ENCODE measurements around the gene ALPG. TPM values are rescaled to one million over a fixed set of nuclear protein-coding genes. Genes with fewer than 3 reads are reported as not detected.

ALPG gene
- total and polyA plus RNA-seq, 2 donors (not counting 3 experiments of a cell fraction or from before 2014, with no cell fraction given), result not detected

DNA sequence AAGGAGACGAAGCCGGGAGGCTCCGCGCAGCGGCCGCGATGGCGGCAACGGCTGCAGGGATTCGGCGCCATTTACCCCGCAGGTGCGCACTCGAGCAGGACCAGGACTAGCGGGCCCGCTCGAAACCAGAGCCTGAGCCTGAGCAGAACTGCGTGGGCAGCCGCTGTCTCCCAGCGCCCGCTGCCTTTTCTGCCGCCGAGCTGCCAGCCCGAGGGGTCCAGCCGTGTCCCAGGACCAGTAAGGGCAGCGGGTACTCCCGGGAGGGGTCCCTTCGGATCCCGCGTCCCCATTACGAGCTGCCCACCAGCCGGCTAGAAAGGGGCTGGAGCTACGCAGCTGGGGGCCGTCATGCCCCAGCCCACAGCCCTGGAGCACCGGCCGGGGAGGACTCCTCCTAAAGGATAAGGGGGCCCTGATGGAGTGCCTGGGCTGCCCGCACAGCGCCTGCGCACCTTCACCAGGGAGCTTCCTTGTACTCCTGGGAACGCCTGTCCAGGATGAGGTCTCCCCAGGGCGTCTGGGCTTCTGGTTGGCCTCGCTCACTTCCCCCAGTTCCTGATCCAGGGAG is 18.2 kb upstream of the ALPG start:
- TF ChIP-seq POLR2A (IDR thresholded peaks at IDR 0.05; ENCODE audit: low read depth, low read length) (no peak), POLR2AphosphoS5 (IDR thresholded peaks at IDR 0.05; ENCODE audit: insufficient read depth, low read depth, low read length) (no peak), FOS (IDR thresholded peaks at IDR 0.05; ENCODE audit: borderline replicate concordance, insufficient read depth, low read length) (no peak), MYC (IDR thresholded peaks at IDR 0.05; ENCODE audit: low read depth, low read length) (no peak), JUN (IDR thresholded peaks at IDR 0.05; ENCODE audit: borderline replicate concordance, insufficient read depth, insufficient read length, low read depth) (no peak), GATA2 (IDR thresholded peaks at IDR 0.05; ENCODE audit: insufficient read depth, insufficient read length, low read depth, low read length) (no peak), EZH2 (IDR thresholded peaks at IDR 0.05; ENCODE audit: borderline replicate concordance, low read depth, low read length, severe bottlenecking) (no peak)
- TF ChIP-seq, protein P1, sequence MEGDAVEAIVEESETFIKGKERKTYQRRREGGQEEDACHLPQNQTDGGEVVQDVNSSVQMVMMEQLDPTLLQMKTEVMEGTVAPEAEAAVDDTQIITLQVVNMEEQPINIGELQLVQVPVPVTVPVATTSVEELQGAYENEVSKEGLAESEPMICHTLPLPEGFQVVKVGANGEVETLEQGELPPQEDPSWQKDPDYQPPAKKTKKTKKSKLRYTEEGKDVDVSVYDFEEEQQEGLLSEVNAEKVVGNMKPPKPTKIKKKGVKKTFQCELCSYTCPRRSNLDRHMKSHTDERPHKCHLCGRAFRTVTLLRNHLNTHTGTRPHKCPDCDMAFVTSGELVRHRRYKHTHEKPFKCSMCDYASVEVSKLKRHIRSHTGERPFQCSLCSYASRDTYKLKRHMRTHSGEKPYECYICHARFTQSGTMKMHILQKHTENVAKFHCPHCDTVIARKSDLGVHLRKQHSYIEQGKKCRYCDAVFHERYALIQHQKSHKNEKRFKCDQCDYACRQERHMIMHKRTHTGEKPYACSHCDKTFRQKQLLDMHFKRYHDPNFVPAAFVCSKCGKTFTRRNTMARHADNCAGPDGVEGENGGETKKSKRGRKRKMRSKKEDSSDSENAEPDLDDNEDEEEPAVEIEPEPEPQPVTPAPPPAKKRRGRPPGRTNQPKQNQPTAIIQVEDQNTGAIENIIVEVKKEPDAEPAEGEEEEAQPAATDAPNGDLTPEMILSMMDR (IDR thresholded peaks at IDR 0.05; ENCODE audit: extremely low read depth in 1 of 2, insufficient read depth in 1 of 2, low read depth in 1 of 2, low read length in 2 of 2), result no peak
- TF ChIP-seq, protein P2, sequence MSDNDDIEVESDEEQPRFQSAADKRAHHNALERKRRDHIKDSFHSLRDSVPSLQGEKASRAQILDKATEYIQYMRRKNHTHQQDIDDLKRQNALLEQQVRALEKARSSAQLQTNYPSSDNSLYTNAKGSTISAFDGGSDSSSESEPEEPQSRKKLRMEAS (IDR thresholded peaks at IDR 0.05; ENCODE audit: insufficient read depth, insufficient read length), result no peak
- no peak for DNase-seq (ENCODE audit: low read depth, low spot score)
- H3K27me3 ChIP-seq (ENCODE audit: control insufficient read depth in 2 of 2, insufficient read depth in 2 of 2, low read length in 2 of 2), result peaks cover 59 to 69% of the 10 kb centered on the region in 2 experiments
- dilution Hi-C loops (cut with MboI; ENCODE audit: extremely low pct_ligation_motif_present, low sequenced_read_pairs), result no loop called here
- H3K36me3 ChIP-seq (ENCODE audit: control insufficient read depth in 2 of 2, extremely low read depth in 1 of 2, insufficient read depth in 2 of 2, low read length in 2 of 2), result no peaks in the 10 kb centered on the region
- H3K4me2 ChIP-seq (ENCODE audit: insufficient read depth, low read length), result no peak overlapping the region
- BruUV-seq (replicated peaks), result no TSS peak
- FAIRE-seq, result no peak
- H4K20me1 ChIP-seq (replicated peaks; ENCODE audit: control insufficient read depth, extremely low read depth, insufficient read depth, low read length), result no peaks in the 10 kb centered on the region
- no peaks in the 10 kb centered on the region for H3K9me1 ChIP-seq (replicated peaks; ENCODE audit: control insufficient read depth, extremely low read depth, insufficient read depth, low read length)
- CTCF ChIA-PET, result no interaction called here
- H3K9me3 ChIP-seq (replicated peaks; ENCODE audit: control insufficient read depth, insufficient read depth, low read length), result no peaks in the 10 kb centered on the region
- no peak overlapping the region for H2AFZ ChIP-seq (ENCODE audit: low read depth, low read length)
- H3K4me3 ChIP-seq (replicated peaks in 1 of 3; ENCODE audit: insufficient read depth in 1 of 3, low read depth in 1 of 3, low read length in 3 of 3), result no peak overlapping the region
- H3K9ac ChIP-seq (replicated peaks; ENCODE audit: extremely low read depth, insufficient read depth, low read length), result no peak overlapping the region
- H3K27ac ChIP-seq (ENCODE audit: insufficient read depth, low read depth, low read length), result no peak overlapping the region
- intact Hi-C loops (cut with micrococcal nuclease), result no loop called here
- no peaks in the 10 kb centered on the region for H3K79me2 ChIP-seq (ENCODE audit: control insufficient read depth, insufficient read depth, low read length)
- POLR2A ChIA-PET, result no interaction called here
- no peaks in the 10 kb centered on the region for H3K4me1 ChIP-seq (ENCODE audit: control insufficient read depth, extremely low read depth, insufficient read depth, low read length)

Measured in endothelial cell of umbilical vein (primary cell).